C4-2B (cell line): ENCODE results near the gene MTMR1.

Experiments used
- ZFX ChIP-seq: fragments of 450-650 bp; IDR thresholded peaks from 2 replicates; pipeline ENCODE4 v1.6.1; 2017
- TF ChIP-seq, protein P1 (sequence below): fragments of 450-650 bp; conservative IDR thresholded peaks from 2 replicates; pipeline ENCODE4 v1.5.1; 2017; ENCODE audit warnings: mild to moderate bottlenecking

DNA sequence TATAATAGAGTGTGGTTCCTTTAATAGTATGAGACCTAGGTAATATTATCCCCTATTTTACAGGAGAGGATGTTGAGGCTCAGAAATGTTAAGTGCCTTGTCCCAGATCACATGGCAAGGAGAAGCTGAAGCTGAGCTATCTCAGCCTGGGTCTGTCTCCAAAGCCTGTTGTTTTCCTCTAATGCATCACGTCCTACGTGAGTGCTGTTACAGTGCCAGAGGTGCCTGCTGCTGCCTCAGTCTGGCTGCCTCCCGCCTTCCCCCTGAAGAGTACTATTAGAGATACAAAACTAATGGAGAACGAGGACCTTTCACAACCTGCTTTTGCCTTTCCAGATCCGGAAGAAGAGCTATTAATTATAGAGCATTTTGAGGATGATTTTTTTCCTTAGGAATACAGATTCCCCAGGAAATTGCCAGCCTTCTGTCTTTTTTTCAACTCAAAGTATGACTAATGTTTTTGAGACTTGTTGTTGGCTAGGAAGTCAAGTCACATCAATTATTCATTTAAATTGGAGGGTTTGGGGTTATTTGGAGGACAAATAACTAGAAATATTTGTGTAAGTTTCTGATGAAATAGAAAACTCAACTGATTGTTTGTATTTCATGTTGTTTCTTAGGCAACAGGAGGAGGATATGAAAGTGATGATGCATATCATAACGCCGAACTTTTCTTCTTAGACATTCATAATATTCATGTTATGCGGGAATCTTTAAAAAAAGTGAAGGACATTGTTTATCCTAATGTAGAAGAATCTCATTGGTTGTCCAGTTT is 43.9 kb upstream of the MTMR1 start:
- TF ChIP-seq, protein P1, sequence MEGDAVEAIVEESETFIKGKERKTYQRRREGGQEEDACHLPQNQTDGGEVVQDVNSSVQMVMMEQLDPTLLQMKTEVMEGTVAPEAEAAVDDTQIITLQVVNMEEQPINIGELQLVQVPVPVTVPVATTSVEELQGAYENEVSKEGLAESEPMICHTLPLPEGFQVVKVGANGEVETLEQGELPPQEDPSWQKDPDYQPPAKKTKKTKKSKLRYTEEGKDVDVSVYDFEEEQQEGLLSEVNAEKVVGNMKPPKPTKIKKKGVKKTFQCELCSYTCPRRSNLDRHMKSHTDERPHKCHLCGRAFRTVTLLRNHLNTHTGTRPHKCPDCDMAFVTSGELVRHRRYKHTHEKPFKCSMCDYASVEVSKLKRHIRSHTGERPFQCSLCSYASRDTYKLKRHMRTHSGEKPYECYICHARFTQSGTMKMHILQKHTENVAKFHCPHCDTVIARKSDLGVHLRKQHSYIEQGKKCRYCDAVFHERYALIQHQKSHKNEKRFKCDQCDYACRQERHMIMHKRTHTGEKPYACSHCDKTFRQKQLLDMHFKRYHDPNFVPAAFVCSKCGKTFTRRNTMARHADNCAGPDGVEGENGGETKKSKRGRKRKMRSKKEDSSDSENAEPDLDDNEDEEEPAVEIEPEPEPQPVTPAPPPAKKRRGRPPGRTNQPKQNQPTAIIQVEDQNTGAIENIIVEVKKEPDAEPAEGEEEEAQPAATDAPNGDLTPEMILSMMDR, result no peak
- TF ChIP-seq ZFX, result no peak
